Activated CD8-positive, alpha-beta T cell treated with anti-CD3 and anti-CD28 coated beads for 36 hours (primary cell): ENCODE data around the gene AMOTL2. TPM values are rescaled to one million over a fixed set of nuclear protein-coding genes. Genes with fewer than 3 reads are reported as not detected.

Source experiments
- ATAC-seq: fragments of 200-7000 bp; cut with Tn5 transposase; one replicate; pipeline ENCODE4 v1.10.0; 2021; ENCODE audit warnings: mild to moderate bottlenecking, moderate library complexity
- CTCF ChIA-PET: fragments of 350-600 bp; sonication (Branson Sonifier 250); formaldehyde crosslinking; loops from one replicate; lab custom pipeline; 2021; ENCODE audit warnings: antibody characterized with exemption; lab: Charles Lee
- POLR2A ChIA-PET: fragments of 350-600 bp; sonication (Branson Sonifier 250); formaldehyde crosslinking; loops from one replicate; lab custom pipeline; 2021; ENCODE audit warnings: antibody characterized with exemption; lab: Charles Lee
- DNase-seq: peaks from one replicate; pipeline ENCODE4 v3.0.0-alpha.2; 2020
- H3K27ac Mint-ChIP-seq: one replicate; pipeline ENCODE4 v1.8.0; 2021; ENCODE audit warnings: mild to moderate bottlenecking, mixed read lengths
- H3K27me3 Mint-ChIP-seq: one replicate; pipeline ENCODE4 v1.8.0; 2021; ENCODE audit warnings: mixed read lengths
- H3K36me3 Mint-ChIP-seq: one replicate; pipeline ENCODE4 v1.8.0; 2021; ENCODE audit warnings: low read depth, mixed read lengths
- H3K4me1 Mint-ChIP-seq: one replicate; pipeline ENCODE4 v1.8.0; 2021; ENCODE audit warnings: low read depth, mixed read lengths
- H3K4me3 Mint-ChIP-seq: one replicate; pipeline ENCODE4 v1.8.0; 2021; ENCODE audit warnings: mild to moderate bottlenecking, moderate library complexity, mixed read lengths
- H3K9me3 Mint-ChIP-seq: one replicate; pipeline ENCODE4 v1.8.0; 2021; ENCODE audit warnings: mixed read lengths
- intact Hi-C: fragments of 100-400 bp; cut with micrococcal nuclease; formaldehyde crosslinking; loops from one replicate; pipeline ENCODE4 v1.10.0; 2022
- total RNA-seq, 2 experiments: library from RNA; stranded (reverse); gene quantifications; one replicate each; pipeline ENCODE4 v1.2.3, GENCODE V29; 2021
- TF ChIP-seq, protein P1 (sequence below): fragments of 200-600 bp; IDR thresholded peaks from one replicate; pipeline ENCODE4 v1.8.0; 2022; ENCODE audit warnings: antibody characterized with exemption, mild to moderate bottlenecking

Gene AMOTL2
- total RNA-seq, 2 experiments from 2014 or later: not detected

DNA sequence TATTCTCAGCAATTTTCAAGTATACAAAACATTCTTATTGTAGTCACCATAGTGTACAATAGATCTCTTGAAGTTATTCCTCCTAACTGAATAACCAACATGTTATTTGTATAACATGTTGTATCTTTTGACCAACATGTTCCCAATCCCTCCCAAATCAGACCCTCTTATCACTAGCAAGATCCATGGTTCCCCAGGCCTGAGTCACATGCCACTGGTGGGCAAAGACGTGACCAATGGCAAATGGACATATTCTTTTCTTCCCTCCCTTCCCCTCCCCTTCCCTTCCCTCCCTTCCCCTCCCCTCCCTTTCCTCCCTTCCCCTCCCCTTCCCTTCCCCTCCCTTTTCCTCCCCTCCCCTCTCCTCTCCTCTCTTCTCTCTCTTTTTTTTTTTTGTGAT is 45.4 kb downstream of the AMOTL2 start:
- DNase-seq (no peak), ATAC-seq (no peak)
- ChIA-PET POLR2A (no interaction called here), CTCF (interaction anchor here (1.0 kb wide), 1 partner anchor 19 kb away, joined by 3 read pairs; no protein-coding TSS in a partner anchor)
- Mint-ChIP-seq H3K4me3 (no peak overlapping the region), H3K36me3 (no peaks in the 10 kb centered on the region), H3K9me3 (no peaks in the 10 kb centered on the region), H3K4me1 (no peaks in the 10 kb centered on the region), H3K27me3 (peaks cover 8% of the 10 kb centered on the region), H3K27ac (no peak overlapping the region)
- TF ChIP-seq, protein P1, sequence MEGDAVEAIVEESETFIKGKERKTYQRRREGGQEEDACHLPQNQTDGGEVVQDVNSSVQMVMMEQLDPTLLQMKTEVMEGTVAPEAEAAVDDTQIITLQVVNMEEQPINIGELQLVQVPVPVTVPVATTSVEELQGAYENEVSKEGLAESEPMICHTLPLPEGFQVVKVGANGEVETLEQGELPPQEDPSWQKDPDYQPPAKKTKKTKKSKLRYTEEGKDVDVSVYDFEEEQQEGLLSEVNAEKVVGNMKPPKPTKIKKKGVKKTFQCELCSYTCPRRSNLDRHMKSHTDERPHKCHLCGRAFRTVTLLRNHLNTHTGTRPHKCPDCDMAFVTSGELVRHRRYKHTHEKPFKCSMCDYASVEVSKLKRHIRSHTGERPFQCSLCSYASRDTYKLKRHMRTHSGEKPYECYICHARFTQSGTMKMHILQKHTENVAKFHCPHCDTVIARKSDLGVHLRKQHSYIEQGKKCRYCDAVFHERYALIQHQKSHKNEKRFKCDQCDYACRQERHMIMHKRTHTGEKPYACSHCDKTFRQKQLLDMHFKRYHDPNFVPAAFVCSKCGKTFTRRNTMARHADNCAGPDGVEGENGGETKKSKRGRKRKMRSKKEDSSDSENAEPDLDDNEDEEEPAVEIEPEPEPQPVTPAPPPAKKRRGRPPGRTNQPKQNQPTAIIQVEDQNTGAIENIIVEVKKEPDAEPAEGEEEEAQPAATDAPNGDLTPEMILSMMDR: no peak
- intact Hi-C loops: no loop called here

DNA sequence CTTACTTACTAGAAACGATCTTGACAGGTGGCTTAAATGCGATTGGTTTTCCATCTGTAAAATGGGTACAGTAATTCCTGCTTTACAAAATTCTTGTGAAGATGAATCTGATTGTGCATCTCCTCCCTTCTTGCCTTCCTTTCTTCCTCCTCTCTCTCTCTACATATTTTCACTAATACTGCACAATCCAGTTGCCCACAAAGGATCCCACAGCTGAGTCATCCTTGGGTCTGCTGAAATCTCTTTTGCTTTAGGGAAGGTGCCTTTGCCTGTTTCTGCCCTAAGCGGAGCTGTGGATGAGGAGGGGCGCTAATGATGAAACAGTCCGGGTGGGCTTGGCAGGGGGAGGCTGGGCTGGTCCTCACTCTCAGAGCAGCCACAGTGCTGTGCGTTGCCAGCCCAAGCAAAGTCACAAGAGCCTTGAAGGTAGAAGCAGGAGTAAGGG is 46.1 kb downstream of the AMOTL2 start:
- Mint-ChIP-seq H3K27ac (no peak overlapping the region), H3K9me3 (no peaks in the 10 kb centered on the region), H3K4me1 (no peaks in the 10 kb centered on the region), H3K4me3 (no peak overlapping the region), H3K36me3 (no peaks in the 10 kb centered on the region), H3K27me3 (peaks cover 10% of the 10 kb centered on the region)
- POLR2A ChIA-PET: no interaction called here
- CTCF ChIA-PET: interaction anchor here (1.0 kb wide), 1 partner anchor 18 kb away, joined by 3 read pairs; no protein-coding TSS in a partner anchor
- no peak for ATAC-seq
- intact Hi-C loops: no loop called here
- no peak for DNase-seq
- TF ChIP-seq, protein P1: no peak

DNA sequence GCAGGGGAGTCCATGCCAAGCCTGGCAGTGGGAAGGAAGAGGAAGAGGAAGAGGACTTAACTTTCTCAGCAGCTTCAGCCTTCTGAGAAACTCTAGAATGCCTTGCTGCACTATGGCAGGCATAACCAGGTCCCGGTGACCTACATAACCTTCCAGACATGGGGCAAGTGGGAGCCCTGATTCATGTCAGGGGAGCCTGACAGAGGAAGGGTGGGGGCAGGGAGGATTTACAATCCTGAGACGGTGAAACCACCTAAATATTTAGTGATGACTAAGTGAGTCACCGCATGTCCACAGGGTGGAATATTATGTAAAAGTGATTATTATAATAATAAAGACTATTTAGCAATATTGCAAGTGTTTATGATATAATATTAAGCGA is 46.7 kb downstream of the AMOTL2 start:
- no peak overlapping the region for H3K27ac Mint-ChIP-seq
- H3K36me3 Mint-ChIP-seq: no peaks in the 10 kb centered on the region
- POLR2A ChIA-PET: no interaction called here
- no peaks in the 10 kb centered on the region for H3K9me3 Mint-ChIP-seq
- ATAC-seq: no peak
- TF ChIP-seq, protein P1: no peak
- peaks cover 14% of the 10 kb centered on the region for H3K27me3 Mint-ChIP-seq
- intact Hi-C loops: no loop called here
- CTCF ChIA-PET: no interaction called here
- H3K4me1 Mint-ChIP-seq: no peaks in the 10 kb centered on the region
- DNase-seq: no peak
- no peak overlapping the region for H3K4me3 Mint-ChIP-seq

DNA sequence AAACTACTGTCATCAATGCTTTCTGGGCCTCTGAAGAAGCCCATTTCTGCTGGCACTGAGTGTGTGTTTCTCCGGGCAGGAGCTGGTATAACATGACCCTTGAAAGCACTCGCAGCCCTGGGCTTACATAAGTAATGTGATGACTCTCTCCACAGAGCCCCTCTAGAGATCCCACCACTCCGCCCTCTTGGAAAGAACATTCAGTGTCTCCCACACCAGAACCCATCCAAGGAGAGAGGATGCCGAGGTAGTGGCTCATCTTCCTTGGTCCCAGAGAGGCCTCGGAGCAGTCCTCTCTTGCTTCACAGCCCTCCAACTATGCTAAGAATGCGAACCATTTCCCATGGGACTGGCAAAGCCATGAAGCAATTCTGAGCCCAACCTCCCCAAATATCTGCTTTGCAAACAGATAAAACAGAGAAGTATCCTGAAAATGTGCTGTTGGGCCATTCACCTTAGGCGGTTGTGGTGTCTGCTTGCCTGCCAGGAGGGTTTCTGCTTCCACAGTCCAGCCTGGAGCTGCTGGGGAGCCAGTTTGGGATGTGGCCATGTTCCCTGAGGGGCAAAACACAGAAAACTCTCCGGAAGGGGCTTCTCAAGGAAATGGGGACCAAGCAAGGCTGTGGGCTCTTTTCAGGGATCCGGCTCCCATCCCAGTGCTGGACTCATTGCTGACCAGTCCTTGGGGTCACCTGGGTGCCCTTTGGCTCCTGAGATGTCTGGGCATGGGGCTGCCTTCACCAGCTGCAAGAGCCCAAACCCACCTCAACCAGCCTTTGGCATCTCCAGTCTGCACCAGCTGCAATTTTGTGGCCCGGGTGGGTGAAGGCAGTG is 47.3 kb downstream of the AMOTL2 start:
- Mint-ChIP-seq H3K9me3 (no peaks in the 10 kb centered on the region), H3K4me1 (no peaks in the 10 kb centered on the region), H3K27ac (no peak overlapping the region), H3K4me3 (no peak overlapping the region), H3K36me3 (no peaks in the 10 kb centered on the region), H3K27me3 (peaks cover 14% of the 10 kb centered on the region)
- POLR2A ChIA-PET: no interaction called here
- intact Hi-C loops: no loop called here
- TF ChIP-seq, protein P1: no peak
- CTCF ChIA-PET: no interaction called here
- DNase-seq (no peak), ATAC-seq (no peak)

DNA sequence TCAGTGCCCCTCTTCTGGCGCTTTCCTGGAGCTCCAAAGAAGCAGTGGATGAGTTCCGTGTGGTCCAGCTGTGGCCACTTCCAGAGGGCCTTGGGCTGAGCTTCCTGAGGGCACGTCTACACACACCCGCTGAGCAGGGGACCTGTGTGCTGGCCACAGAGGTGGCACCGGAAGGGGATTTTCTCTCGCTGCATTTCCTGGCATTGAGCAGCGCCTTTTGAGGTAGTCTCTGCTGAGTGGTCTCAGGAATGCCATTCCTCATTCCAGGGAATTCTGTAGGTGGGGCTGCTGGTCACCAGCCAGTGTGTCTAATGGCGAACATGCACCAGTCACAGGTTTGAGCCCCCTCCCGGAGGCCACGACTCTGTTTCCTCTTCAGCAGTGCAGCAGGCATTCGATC is 48.1 kb downstream of the AMOTL2 start:
- ChIA-PET POLR2A (interaction anchor here (0.5 kb wide), 1 partner anchor 333 kb away, joined by 3 read pairs; no protein-coding TSS in a partner anchor), CTCF (no interaction called here)
- Mint-ChIP-seq H3K27ac (no peak overlapping the region), H3K36me3 (no peaks in the 10 kb centered on the region), H3K9me3 (no peaks in the 10 kb centered on the region), H3K27me3 (peaks cover 14% of the 10 kb centered on the region), H3K4me1 (no peaks in the 10 kb centered on the region), H3K4me3 (no peak overlapping the region)
- no peak for DNase-seq
- intact Hi-C loops: no loop called here
- TF ChIP-seq, protein P1: no peak
- ATAC-seq: no peak
